ENCODE data around the gene ANKS1B.

Gene ANKS1B

GRCh38 chr12:99954724-99955123 is 30.0 kb downstream of the ANKS1B start:
- TF ChIP-seq, protein P1, sequence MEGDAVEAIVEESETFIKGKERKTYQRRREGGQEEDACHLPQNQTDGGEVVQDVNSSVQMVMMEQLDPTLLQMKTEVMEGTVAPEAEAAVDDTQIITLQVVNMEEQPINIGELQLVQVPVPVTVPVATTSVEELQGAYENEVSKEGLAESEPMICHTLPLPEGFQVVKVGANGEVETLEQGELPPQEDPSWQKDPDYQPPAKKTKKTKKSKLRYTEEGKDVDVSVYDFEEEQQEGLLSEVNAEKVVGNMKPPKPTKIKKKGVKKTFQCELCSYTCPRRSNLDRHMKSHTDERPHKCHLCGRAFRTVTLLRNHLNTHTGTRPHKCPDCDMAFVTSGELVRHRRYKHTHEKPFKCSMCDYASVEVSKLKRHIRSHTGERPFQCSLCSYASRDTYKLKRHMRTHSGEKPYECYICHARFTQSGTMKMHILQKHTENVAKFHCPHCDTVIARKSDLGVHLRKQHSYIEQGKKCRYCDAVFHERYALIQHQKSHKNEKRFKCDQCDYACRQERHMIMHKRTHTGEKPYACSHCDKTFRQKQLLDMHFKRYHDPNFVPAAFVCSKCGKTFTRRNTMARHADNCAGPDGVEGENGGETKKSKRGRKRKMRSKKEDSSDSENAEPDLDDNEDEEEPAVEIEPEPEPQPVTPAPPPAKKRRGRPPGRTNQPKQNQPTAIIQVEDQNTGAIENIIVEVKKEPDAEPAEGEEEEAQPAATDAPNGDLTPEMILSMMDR (IDR thresholded peaks at IDR 0.05; ENCODE audit: low read depth, low read length), result no peak
- Histone ChIP-seq H3K27me3 (peaks cover 18% of the 10 kb centered on the region; the same call in 1 of the 2 replicates), H3K4me1 (no peaks in the 10 kb centered on the region), H3K9me3 (no peaks in the 10 kb centered on the region), H3K4me3 (ENCODE audit: low read depth, low read length) (no peak overlapping the region), H3K36me3 (no peaks in the 10 kb centered on the region)
- DNase-seq, result no peak

DNA sequence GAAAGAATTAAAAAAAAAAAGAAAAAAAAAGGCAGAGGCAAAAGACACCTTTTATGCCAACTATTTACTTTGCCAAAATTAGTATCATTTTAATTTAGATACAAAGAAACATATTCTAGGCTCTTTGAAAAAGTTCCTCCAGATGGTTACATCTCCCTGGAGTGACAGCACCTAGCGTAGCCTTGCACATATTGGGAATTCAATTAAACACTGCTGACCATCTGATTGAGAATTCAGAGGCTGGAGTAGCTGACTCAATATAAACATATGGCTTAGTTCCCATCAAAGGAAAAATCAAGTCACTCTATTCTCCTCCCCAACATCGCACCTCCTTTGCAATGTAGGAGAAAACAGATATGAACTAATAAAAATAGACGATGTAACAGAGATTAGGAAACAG is 36.4 kb downstream of the ANKS1B start:
- Histone ChIP-seq H3K4me3 (ENCODE audit: low read depth, low read length) (no peak overlapping the region), H3K36me3 (no peaks in the 10 kb centered on the region), H3K9me3 (no peaks in the 10 kb centered on the region), H3K27me3 (peaks cover 3% of the 10 kb centered on the region; the same call in 1 of the 2 replicates), H3K4me1 (no peaks in the 10 kb centered on the region)
- DNase-seq, result no peak
- TF ChIP-seq, protein P1 (IDR thresholded peaks at IDR 0.05; ENCODE audit: low read depth, low read length), result no peak

DNA sequence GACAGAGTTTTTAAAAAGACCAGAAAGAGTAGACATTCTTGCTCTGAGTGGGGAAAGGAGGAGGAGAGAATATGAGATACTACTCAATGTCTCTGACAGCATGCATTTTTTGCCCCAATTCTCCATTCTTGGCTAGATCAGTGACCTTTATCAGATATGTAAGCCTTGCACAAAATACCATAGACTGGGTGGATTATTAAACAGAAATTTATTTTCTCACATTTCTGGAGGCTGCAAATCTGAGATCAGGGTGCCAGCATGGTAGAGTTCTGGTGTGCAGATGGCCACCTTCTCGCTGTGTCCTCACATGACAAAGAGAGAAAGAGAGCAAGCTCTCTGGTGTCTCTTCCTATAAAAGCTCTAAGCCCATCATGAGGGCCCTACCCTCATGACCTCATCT is 38.6 kb downstream of the ANKS1B start:
- no peaks in the 10 kb centered on the region for H3K36me3 ChIP-seq
- H3K4me1 ChIP-seq, result no peaks in the 10 kb centered on the region
- no peak overlapping the region for H3K4me3 ChIP-seq (ENCODE audit: low read depth, low read length)
- TF ChIP-seq, protein P1 (IDR thresholded peaks at IDR 0.05; ENCODE audit: low read depth, low read length), result no peak
- H3K9me3 ChIP-seq, result no peaks in the 10 kb centered on the region
- H3K27me3 ChIP-seq, result peaks cover 10% of the 10 kb centered on the region; the same call in 1 of the 2 replicates
- DNase-seq, result no peak

- H3K27me3 ChIP-seq, result peaks cover 2% of the 10 kb centered on the region; the same call in 1 of the 2 replicates
- no peaks in the 10 kb centered on the region for H3K4me1 ChIP-seq
- H3K36me3 ChIP-seq, result no peaks in the 10 kb centered on the region
- TF ChIP-seq, protein P1 (IDR thresholded peaks at IDR 0.05; ENCODE audit: low read depth, low read length), result no peak
- H3K9me3 ChIP-seq, result no peaks in the 10 kb centered on the region
- no peak overlapping the region for H3K4me3 ChIP-seq (ENCODE audit: low read depth, low read length)
- no peak for DNase-seq
These were observed 49.1 kb downstream of the ANKS1B start for GRCh38 chr12:99935608-99936007.

DNA sequence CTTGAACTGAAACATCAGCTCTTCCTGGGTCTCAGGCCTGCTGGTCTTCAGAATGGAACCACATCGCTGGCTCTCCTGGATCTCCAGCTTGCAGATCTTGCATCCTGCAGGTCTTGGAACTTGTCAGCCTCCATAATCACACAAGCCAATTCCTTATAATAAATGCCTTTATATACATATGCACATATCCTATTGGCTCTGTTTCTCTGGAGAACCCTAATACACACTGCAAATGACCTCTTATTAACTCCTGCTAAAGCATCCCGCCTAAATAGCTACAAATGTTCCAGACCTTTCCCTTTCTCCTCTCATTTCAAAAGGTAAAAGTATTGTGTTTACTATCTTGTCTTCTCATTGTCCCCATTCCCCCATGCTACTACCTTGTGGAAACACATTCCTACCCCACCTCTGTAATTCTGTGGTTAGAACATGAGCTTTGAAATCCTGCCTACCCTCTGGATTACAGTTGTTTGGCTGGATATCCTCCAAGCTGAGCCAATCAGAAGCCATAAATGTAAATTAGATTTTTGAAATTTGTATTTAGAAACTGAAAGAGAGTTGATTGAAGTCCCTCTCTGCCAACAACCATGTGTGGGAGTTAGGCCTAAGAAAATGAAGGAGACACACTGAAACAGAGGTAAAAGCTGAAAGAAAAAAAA is 58.1 kb downstream of the ANKS1B start:
- H3K9me3 ChIP-seq, result no peaks in the 10 kb centered on the region
- no peak overlapping the region for H3K4me3 ChIP-seq (ENCODE audit: low read depth, low read length)
- no peak for DNase-seq
- H3K36me3 ChIP-seq, result no peaks in the 10 kb centered on the region
- H3K27me3 ChIP-seq, result no peaks in the 10 kb centered on the region; the same call in 1 of the 2 replicates
- no peaks in the 10 kb centered on the region for H3K4me1 ChIP-seq
- TF ChIP-seq, protein P1 (IDR thresholded peaks at IDR 0.05; ENCODE audit: low read depth, low read length), result no peak

- Histone ChIP-seq H3K36me3 (no peaks in the 10 kb centered on the region), H3K27me3 (no peaks in the 10 kb centered on the region; the same call in 1 of the 2 replicates), H3K4me1 (no peaks in the 10 kb centered on the region), H3K4me3 (ENCODE audit: low read depth, low read length) (no peak overlapping the region), H3K9me3 (no peaks in the 10 kb centered on the region)
- no peak for DNase-seq
- TF ChIP-seq, protein P1 (IDR thresholded peaks at IDR 0.05; ENCODE audit: low read depth, low read length), result no peak
These were observed 64.3 kb downstream of the ANKS1B start for GRCh38 chr12:99920353-99920960.
